Skeletal muscle tissue (tissue), 4 donors: ENCODE measurements around the gene ETV3. TPM values are rescaled to one million over a fixed set of nuclear protein-coding genes. Genes with fewer than 3 reads are reported as not detected.
"Not testable (repeated sequence)": the region's sequence is repeated elsewhere in the genome, so short reads cannot be mapped to it uniquely, and the experiment has no call there.

Experiments
- H3K27ac ChIP-seq: one replicate; pipeline ENCODE4 v1.7.0; 2013; ENCODE audit warnings: mild to moderate bottlenecking, low read depth, low read length, inconsistent platforms
- H3K27me3 ChIP-seq, 3 donors: one replicate each; pipeline ENCODE4 v1.7.0; 2013; ENCODE audit warnings: low read length in 3 of 3; ENCODE audit not compliant: control insufficient read depth in 3 of 3, insufficient read depth in 3 of 3
- H3K36me3 ChIP-seq, 3 donors: one replicate each; pipeline ENCODE4 v1.7.0; 2013; ENCODE audit warnings: low read length in 3 of 3; ENCODE audit not compliant: control insufficient read depth in 3 of 3, insufficient read depth in 3 of 3
- H3K4me1 ChIP-seq, 3 donors: one replicate each; pipeline ENCODE4 v1.7.0; 2013; ENCODE audit warnings: low read length in 3 of 3, mild to moderate bottlenecking in 3 of 3; ENCODE audit not compliant: control insufficient read depth in 3 of 3, insufficient read depth in 3 of 3
- H3K4me3 ChIP-seq, 3 donors: one replicate each; pipeline ENCODE4 v1.7.0; 2013; ENCODE audit warnings: low read length in 3 of 3
- H3K9ac ChIP-seq, 3 donors: one replicate each; pipeline ENCODE4 v1.7.0; 2013; ENCODE audit warnings: low read length in 3 of 3, mild to moderate bottlenecking in 3 of 3, moderate library complexity in 2 of 3, low read depth in 1 of 3
- H3K9me3 ChIP-seq, 3 donors: one replicate each; pipeline ENCODE4 v1.7.0; 2013; ENCODE audit warnings: low read length in 3 of 3; ENCODE audit not compliant: control insufficient read depth in 3 of 3
- total RNA-seq: library from RNA; depleted of rRNA; stranded (reverse); fragments of >200 nt; gene quantifications from one replicate; pipeline ENCODE4 v1.2.3, GENCODE V29; 2014
- donor health status: Osteomylitis.

Gene ETV3
- total RNA-seq, 1 donor from 2014 or later: 14.6 TPM

DNA sequence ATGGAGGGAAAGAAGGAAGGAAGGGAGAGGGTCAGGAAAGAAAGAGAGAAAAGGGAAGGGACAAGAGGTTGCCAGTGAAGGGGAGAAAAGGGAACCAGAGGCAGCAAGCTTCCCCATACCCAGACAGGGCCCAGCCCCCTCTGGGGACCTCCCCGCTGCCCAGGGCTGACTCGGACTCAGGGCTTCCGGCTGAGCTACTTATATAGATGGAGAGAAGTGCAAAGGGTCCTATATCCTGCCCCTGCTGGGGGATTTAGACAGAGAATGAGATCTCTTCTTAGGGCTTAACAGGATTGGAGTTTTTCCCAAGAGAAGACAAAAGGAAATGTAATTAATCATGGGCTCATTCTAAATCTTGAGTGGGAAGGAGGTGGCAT is 38.6 kb downstream of the ETV3 start, which contains the start of gene ETV3L:
Gene ETV3L, minus strand, starts transcription at position 176 of the 377 bp plus-strand sequence. CDS start 285 bp downstream, outside the sequence.
- no peaks in the 10 kb centered on the region for H3K36me3 ChIP-seq
- H3K4me1 ChIP-seq: no peaks in the 10 kb centered on the region
- H3K4me3 ChIP-seq: no peak within 1 kb of the TSS
- peaks cover 0 to 3% (median 3%) of the 10 kb centered on the region in 3 donors for H3K27me3 ChIP-seq
- H3K27ac ChIP-seq: no peak within 1 kb of the TSS
- no peak within 1 kb of the TSS for H3K9ac ChIP-seq
- no peaks in the 10 kb centered on the region for H3K9me3 ChIP-seq

GRCh38 chr1:157098987-157099632 is 39.1 kb downstream of the ETV3 start:
- H3K9me3 ChIP-seq, H3K36me3 ChIP-seq, H3K4me1 ChIP-seq, H3K9ac ChIP-seq, H3K4me3 ChIP-seq, H3K27me3 ChIP-seq, H3K27ac ChIP-seq: not testable (repeated sequence)

- H3K27me3 ChIP-seq: peaks cover 0 to 3% (median 0%) of the 10 kb centered on the region in 3 donors
- H3K4me1 ChIP-seq: no peaks in the 10 kb centered on the region
- no peak overlapping the region for H3K9ac ChIP-seq
- H3K4me3 ChIP-seq: no peak overlapping the region
- no peaks in the 10 kb centered on the region for H3K9me3 ChIP-seq
- no peak overlapping the region for H3K27ac ChIP-seq
- no peaks in the 10 kb centered on the region for H3K36me3 ChIP-seq
Observed at GRCh38 chr1:157098519-157098918, 39.7 kb downstream of the ETV3 start.

GRCh38 chr1:157097692-157098091 is 40.5 kb downstream of the ETV3 start:
- no peaks in the 10 kb centered on the region for H3K36me3 ChIP-seq
- peaks cover 0 to 3% (median 0%) of the 10 kb centered on the region in 3 donors for H3K27me3 ChIP-seq
- no peak overlapping the region for H3K4me3 ChIP-seq
- H3K9me3 ChIP-seq: no peaks in the 10 kb centered on the region
- no peaks in the 10 kb centered on the region for H3K4me1 ChIP-seq
- H3K27ac ChIP-seq: no peak overlapping the region
- H3K9ac ChIP-seq: no peak overlapping the region

DNA sequence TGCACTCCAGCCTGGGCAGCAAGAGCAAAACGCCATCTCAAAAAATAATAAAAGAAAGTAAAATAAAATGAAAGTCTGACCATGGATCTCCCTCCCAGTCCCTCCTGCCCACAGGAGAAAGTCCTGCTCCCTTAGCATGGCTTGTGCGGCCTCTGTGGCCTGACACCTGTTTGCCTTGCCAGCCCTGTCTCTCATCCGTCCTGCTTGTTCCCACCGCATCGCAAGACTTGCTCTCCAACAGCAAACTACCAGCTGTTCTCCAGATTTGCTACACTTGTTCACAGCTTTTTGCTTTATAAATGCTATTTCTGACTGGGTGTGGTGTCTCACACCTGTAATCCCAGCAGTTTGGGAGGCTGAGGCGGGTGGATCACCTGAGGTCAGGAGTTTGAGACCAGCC is 41.3 kb downstream of the ETV3 start:
- peaks cover 0 to 2% (median 0%) of the 10 kb centered on the region in 3 donors for H3K4me1 ChIP-seq
- no peak overlapping the region for H3K9ac ChIP-seq
- no peaks in the 10 kb centered on the region for H3K9me3 ChIP-seq
- H3K4me3 ChIP-seq: no peak overlapping the region
- H3K27ac ChIP-seq: no peak overlapping the region
- no peaks in the 10 kb centered on the region for H3K36me3 ChIP-seq
- no peaks in the 10 kb centered on the region for H3K27me3 ChIP-seq

- no peaks in the 10 kb centered on the region for H3K9me3 ChIP-seq
- no peaks in the 10 kb centered on the region for H3K36me3 ChIP-seq
- H3K9ac ChIP-seq: no peak overlapping the region
- H3K27ac ChIP-seq: no peak overlapping the region
- H3K27me3 ChIP-seq: peaks cover 0 to 6% (median 0%) of the 10 kb centered on the region in 3 donors
- H3K4me3 ChIP-seq: no peak overlapping the region
- H3K4me1 ChIP-seq: peaks cover 0 to 6% (median 0%) of the 10 kb centered on the region in 3 donors
Observed at GRCh38 chr1:157095551-157095950, 42.6 kb downstream of the ETV3 start.

GRCh38 chr1:157095091-157095490 is 43.1 kb downstream of the ETV3 start:
- Histone ChIP-seq H3K9me3 (no peaks in the 10 kb centered on the region), H3K27me3 (peaks cover 0 to 6% (median 0%) of the 10 kb centered on the region in 3 donors), H3K36me3 (no peaks in the 10 kb centered on the region), H3K4me3 (no peak overlapping the region), H3K9ac (no peak overlapping the region), H3K4me1 (peaks cover 0 to 6% (median 2%) of the 10 kb centered on the region in 3 donors), H3K27ac (no peak overlapping the region)

DNA sequence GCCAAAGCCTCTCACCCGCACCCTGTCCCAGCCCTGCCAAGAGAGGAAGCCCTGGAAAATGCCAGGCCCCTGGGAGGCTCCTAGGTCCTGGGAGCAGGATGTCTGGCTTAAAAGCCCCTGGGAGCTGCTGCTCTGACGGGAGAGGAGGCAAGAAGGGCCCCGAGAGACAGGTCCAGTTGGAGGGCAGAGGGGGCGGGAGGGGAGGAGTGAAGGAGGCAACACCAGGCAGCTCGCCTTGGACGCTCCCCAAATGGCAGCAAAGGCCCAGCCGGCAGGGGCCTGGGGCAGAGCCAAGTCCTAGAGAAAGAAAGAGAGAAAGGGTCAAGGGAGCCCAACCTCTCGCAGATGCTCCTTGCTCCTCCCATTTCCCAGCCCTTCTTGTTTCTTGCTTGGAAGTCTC is 45.4 kb downstream of the ETV3 start:
- Histone ChIP-seq H3K9ac (no peak overlapping the region), H3K27me3 (peaks cover 0 to 6% (median 0%) of the 10 kb centered on the region in 3 donors), H3K9me3 (no peaks in the 10 kb centered on the region), H3K4me1 (peaks cover 0 to 6% (median 2%) of the 10 kb centered on the region in 3 donors), H3K36me3 (no peaks in the 10 kb centered on the region), H3K27ac (no peak overlapping the region), H3K4me3 (no peak overlapping the region)

- H3K27ac ChIP-seq: no peak overlapping the region
- peaks cover 0 to 6% (median 0%) of the 10 kb centered on the region in 3 donors for H3K27me3 ChIP-seq
- H3K4me1 ChIP-seq: peaks cover 0 to 6% (median 2%) of the 10 kb centered on the region in 3 donors
- H3K9me3 ChIP-seq: no peaks in the 10 kb centered on the region
- H3K36me3 ChIP-seq: no peaks in the 10 kb centered on the region
- H3K9ac ChIP-seq: no peak overlapping the region
- no peak overlapping the region for H3K4me3 ChIP-seq
Observed at GRCh38 chr1:157091668-157092273, 46.4 kb downstream of the ETV3 start.

DNA sequence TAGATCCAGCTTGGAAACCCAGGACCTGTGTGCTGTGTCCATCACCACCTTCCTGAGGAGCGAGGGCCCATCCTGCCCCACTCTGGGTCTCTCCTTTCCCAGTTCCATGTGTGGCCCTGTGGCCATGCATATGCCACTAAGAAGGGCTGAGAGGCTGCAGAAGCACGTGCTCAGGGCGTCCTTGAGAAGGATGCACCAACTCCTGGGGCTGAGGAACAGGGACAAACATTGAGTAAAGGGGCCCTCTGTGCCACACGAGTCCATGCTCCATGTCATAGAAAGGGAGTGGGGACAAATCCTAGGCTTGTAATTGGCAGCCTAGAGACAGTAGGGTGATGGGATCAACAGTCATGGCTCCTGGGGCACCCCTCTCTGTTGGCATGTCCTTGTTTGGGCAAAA is 47.0 kb downstream of the ETV3 start:
- Histone ChIP-seq H3K36me3 (no peaks in the 10 kb centered on the region), H3K27ac (no peak overlapping the region), H3K27me3 (peaks cover 0 to 6% (median 0%) of the 10 kb centered on the region in 3 donors), H3K9ac (no peak overlapping the region), H3K9me3 (no peaks in the 10 kb centered on the region), H3K4me1 (peaks cover 0 to 6% (median 2%) of the 10 kb centered on the region in 3 donors), H3K4me3 (no peak overlapping the region)
